CD4-positive, alpha-beta T cell treated with Interleukin-4 for 1 hour (primary cell): ENCODE data around the gene TSTD2.
A peak's percentile ranks its signal among the peaks of the same experiment; 100 is the strongest.
"Not testable (repeated sequence)": the region's sequence is repeated elsewhere in the genome, so short reads cannot be mapped to it uniquely, and the experiment has no call there.

Experiments used
- DNase-seq, 2 donors: peaks; one replicate each; pipeline ENCODE4 v3.0.0-alpha.2; 2020 to 2022

Gene TSTD2

GRCh38 chr9:97581590-97581989, 51.6 kb downstream of the TSTD2 start:
- not testable (repeated sequence) for DNase-seq

GRCh38 chr9:97579914-97580313, 53.3 kb downstream of the TSTD2 start:
- no peak for DNase-seq

- DNase-seq: no peak
These were observed 54.3 kb downstream of the TSTD2 start for GRCh38 chr9:97578846-97579245.

- no peak for DNase-seq
These were observed 56.1 kb downstream of the TSTD2 start for GRCh38 chr9:97577051-97577450.

- no peak for DNase-seq
These were observed 57.4 kb downstream of the TSTD2 start for GRCh38 chr9:97575673-97576200.

- peak; percentile 48 to 56 for DNase-seq
These were observed 58.1 kb downstream of the TSTD2 start for GRCh38 chr9:97574921-97575672.

- not testable (repeated sequence) for DNase-seq
These were observed 59.0 kb downstream of the TSTD2 start for GRCh38 chr9:97574101-97574571.

GRCh38 chr9:97573482-97574073, 59.6 kb downstream of the TSTD2 start:
- DNase-seq: no peak

- DNase-seq: no peak
These were observed 60.2 kb downstream of the TSTD2 start for GRCh38 chr9:97572892-97573365.

- DNase-seq: no peak
These were observed 60.8 kb downstream of the TSTD2 start for GRCh38 chr9:97572196-97572891.

- no peak for DNase-seq
These were observed 61.5 kb downstream of the TSTD2 start for GRCh38 chr9:97571664-97572063.

GRCh38 chr9:97570899-97571298, 62.3 kb downstream of the TSTD2 start:
- no peak for DNase-seq

GRCh38 chr9:97568461-97569275, 64.5 kb downstream of the TSTD2 start:
- no peak for DNase-seq

GRCh38 chr9:97567894-97568202, 65.3 kb downstream of the TSTD2 start:
- no peak for DNase-seq

GRCh38 chr9:97567182-97567893, 65.8 kb downstream of the TSTD2 start:
- no peak for DNase-seq

GRCh38 chr9:97565262-97565661, 67.9 kb downstream of the TSTD2 start:
- DNase-seq: no peak

- DNase-seq: peak in 1 of 2 donors; percentile 2
These were observed 68.6 kb downstream of the TSTD2 start for GRCh38 chr9:97564291-97565175.

- DNase-seq: no peak
These were observed 69.6 kb downstream of the TSTD2 start for GRCh38 chr9:97563458-97564135.

GRCh38 chr9:97562542-97562941, 70.6 kb downstream of the TSTD2 start:
- DNase-seq: no peak

- no peak for DNase-seq
These were observed 71.7 kb downstream of the TSTD2 start for GRCh38 chr9:97561501-97561900.
